NCI-H2227 treated with DMSO at 0.1 percent for 48 hours (cell line): Measurements from ENCODE around the gene WDR36.
A peak's percentile ranks its signal among the peaks of the same experiment; 100 is the strongest.

Source experiments
- DNase-seq: peaks from one replicate; lab custom pipeline; 2025; lab: John Stamatoyannopoulos, UW

WDR36 gene

GRCh38 chr5:111092062-111092853 lies at the start of gene WDR36:
Gene WDR36 (plus strand): TSS chr5:111092348. CDS start chr5:111092457, 109 bp downstream.
- DNase-seq = peak; percentile 88

GRCh38 chr5:111043712-111044506 lies 48.2 kb upstream of the WDR36 start:
- peak; percentile 7 for DNase-seq

- DNase-seq = no peak
Measured at GRCh38 chr5:111058064-111058463, 34.1 kb upstream of the WDR36 start.

GRCh38 chr5:111060169-111060568 lies 32.0 kb upstream of the WDR36 start:
- no peak for DNase-seq

GRCh38 chr5:111061618-111062017 lies 30.5 kb upstream of the WDR36 start:
- no peak for DNase-seq

GRCh38 chr5:111063709-111064322 lies 28.3 kb upstream of the WDR36 start:
- DNase-seq = no peak

- no peak for DNase-seq
Measured at GRCh38 chr5:111066261-111066938, 25.7 kb upstream of the WDR36 start.

- DNase-seq = no peak
Measured at GRCh38 chr5:111068213-111068612, 23.9 kb upstream of the WDR36 start.

GRCh38 chr5:111069839-111070238 lies 22.3 kb upstream of the WDR36 start:
- DNase-seq = no peak

GRCh38 chr5:111070272-111071134 lies 21.6 kb upstream of the WDR36 start:
- DNase-seq = no peak

GRCh38 chr5:111071413-111071812 lies 20.7 kb upstream of the WDR36 start, which contains the start of gene TSLP:
Gene TSLP (plus strand): TSS chr5:111071713. CDS start chr5:111071891, 178 bp downstream.
- DNase-seq = no peak

GRCh38 chr5:111072949-111073682 lies 19.0 kb upstream of the WDR36 start:
- DNase-seq = no peak

- no peak for DNase-seq
Measured at GRCh38 chr5:111074244-111074643, 17.9 kb upstream of the WDR36 start.

GRCh38 chr5:111075520-111075919 lies 16.6 kb upstream of the WDR36 start:
- DNase-seq = no peak

GRCh38 chr5:111076091-111076490 lies 16.1 kb upstream of the WDR36 start:
- no peak for DNase-seq

GRCh38 chr5:111077678-111078077 lies 14.5 kb upstream of the WDR36 start:
- DNase-seq = no peak

GRCh38 chr5:111079846-111080245 lies 12.3 kb upstream of the WDR36 start:
- no peak for DNase-seq

GRCh38 chr5:111083323-111083722 lies 8.8 kb upstream of the WDR36 start:
- DNase-seq = peak; percentile 62

- DNase-seq = no peak
Measured at GRCh38 chr5:111095982-111096381, 3.8 kb downstream of the WDR36 start.

GRCh38 chr5:111099058-111099778 lies 7.1 kb downstream of the WDR36 start:
- DNase-seq = no peak
